SU-DHL-6 (cell line): ENCODE data around the gene CLTCL1.

Experiments used
- H2AFZ ChIP-seq: fragments of 200-600 bp; sonication (generic); 2 replicates; pipeline ENCODE4 v1.6.1; 2014; ENCODE audit warnings: low read depth, mild to moderate bottlenecking, moderate library complexity, mixed read lengths, antibody characterized with exemption, low read length; ENCODE audit not compliant: severe bottlenecking
- H3F3A ChIP-seq: fragments of 200-600 bp; shearing (Covaris generic); 2 replicates; pipeline ENCODE4 v1.6.0; 2016; ENCODE audit warnings: antibody characterized with exemption, mild to moderate bottlenecking; ENCODE audit not compliant: insufficient read depth
- H3K27ac ChIP-seq: fragments of 200-600 bp; sonication (generic); 2 replicates; pipeline ENCODE4 v1.5.1; 2016; ENCODE audit warnings: low read depth, mild to moderate bottlenecking, low read length, moderate library complexity, mixed read lengths
- H3K27me3 ChIP-seq: fragments of 200-600 bp; sonication (generic), shearing (Covaris generic); 2 replicates; pipeline ENCODE4 v1.6.0; 2014; ENCODE audit warnings: mild to moderate bottlenecking, low read length
- H3K36me3 ChIP-seq: fragments of 200-600 bp; sonication (generic); 2 replicates; pipeline ENCODE4 v1.6.1; 2014; ENCODE audit warnings: mild to moderate bottlenecking, low read length, mixed read lengths
- H3K4me2 ChIP-seq: fragments of 300-600, 200-600 bp; shearing (Covaris generic), sonication (generic); 2 replicates; pipeline ENCODE4 v1.6.0; 2014; ENCODE audit warnings: low read length, low read depth, mild to moderate bottlenecking; ENCODE audit not compliant: poor library complexity, severe bottlenecking
- H3K4me3 ChIP-seq: fragments of 200-600 bp; sonication (generic); 2 replicates; pipeline ENCODE4 v1.5.1; 2014; ENCODE audit warnings: antibody characterized with exemption, low read length, mild to moderate bottlenecking, mixed read lengths; ENCODE audit not compliant: insufficient read depth, poor library complexity, severe bottlenecking
- H3K79me2 ChIP-seq: fragments of 200-600 bp; sonication (generic); 2 replicates; pipeline ENCODE4 v1.6.1; 2014; ENCODE audit warnings: mild to moderate bottlenecking, low read length, moderate library complexity; ENCODE audit not compliant: insufficient read depth
- H3K9ac ChIP-seq: fragments of 200-600 bp; sonication (generic); 2 replicates; pipeline ENCODE4 v1.7.0; 2014; ENCODE audit warnings: mild to moderate bottlenecking, low read length
- H3K9me2 ChIP-seq: fragments of 200-600 bp; sonication (generic); replicated peaks from 2 replicates; pipeline ENCODE4 v1.6.1; 2014; ENCODE audit warnings: low read length; ENCODE audit not compliant: insufficient read depth
- H3K9me3 ChIP-seq: fragments of 200-600 bp; sonication (generic); 2 replicates; pipeline ENCODE4 v1.6.1; 2014; ENCODE audit warnings: low read length, mixed read lengths; ENCODE audit not compliant: insufficient read depth
- H4K20me1 ChIP-seq: fragments of 200-600 bp; sonication (generic); 2 replicates; pipeline ENCODE4 v1.6.1; 2014; ENCODE audit warnings: low read depth, mild to moderate bottlenecking, antibody characterized with exemption, low read length, moderate library complexity, mixed read lengths
- EZH2phosphoT487 ChIP-seq: fragments of 200-600 bp; sonication (generic), shearing (Covaris generic); conservative IDR thresholded peaks from 2 replicates; pipeline ENCODE4 v1.6.1; 2018; ENCODE audit warnings: mild to moderate bottlenecking, antibody characterized with exemption, low read length, moderate library complexity, mixed read lengths
- TF ChIP-seq, protein P1 (sequence below): fragments of 200-600 bp; sonication (generic); IDR thresholded peaks from one replicate; pipeline ENCODE4 v1.5.1; 2017; ENCODE audit warnings: antibody characterized with exemption, mild to moderate bottlenecking, low read length, moderate library complexity; ENCODE audit not compliant: insufficient read depth, poor library complexity, severe bottlenecking

Gene CLTCL1

DNA sequence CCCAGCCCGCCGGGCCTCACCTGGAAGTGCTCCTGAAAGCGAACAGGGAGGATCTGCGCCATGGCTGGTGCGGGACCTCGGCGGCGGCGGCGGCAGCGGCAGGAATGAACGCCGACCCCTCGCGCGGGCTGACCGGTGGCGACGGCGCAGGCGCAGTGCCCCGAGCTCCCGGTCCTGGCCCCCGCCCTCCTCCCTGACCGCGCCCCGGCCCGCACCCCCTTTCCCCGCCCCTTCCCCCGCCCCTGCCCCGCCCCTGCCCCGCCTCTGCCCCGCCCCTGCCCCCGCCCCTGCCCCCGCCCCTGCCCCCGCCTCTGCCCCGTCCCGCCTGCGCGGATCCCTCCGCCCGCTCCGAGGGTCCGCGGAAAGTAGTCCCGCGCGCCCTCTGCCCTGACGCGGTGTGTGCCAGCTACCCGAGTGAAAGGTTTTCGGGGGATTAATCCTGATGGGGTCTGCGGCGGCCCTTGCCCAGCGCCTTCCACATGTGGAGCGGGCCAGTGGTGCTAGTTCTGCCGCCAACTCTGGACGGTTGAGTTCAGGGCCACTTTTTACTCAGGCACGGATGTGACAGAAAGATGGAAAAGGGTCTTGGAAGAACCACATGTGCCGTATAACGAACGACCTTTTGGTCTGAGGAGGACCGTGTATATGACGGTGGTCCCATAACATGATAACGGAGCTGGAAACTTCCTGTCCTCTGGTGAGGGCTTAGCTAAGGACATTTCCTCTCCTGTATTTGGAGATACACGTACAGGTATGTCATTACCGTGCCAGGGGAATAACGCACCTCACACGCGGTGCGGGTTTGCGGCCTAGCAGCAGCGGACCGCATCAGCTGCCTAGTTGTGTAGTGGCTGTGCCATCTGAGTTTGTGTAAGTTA lies at the start of gene CLTCL1:
Gene CLTCL1, minus strand, starts transcription at position 140 of the 878 bp plus-strand sequence. Its CDS starts 78 bp downstream, at position 62.
- H4K20me1 ChIP-seq: no peaks in the 10 kb centered on the region
- no peaks in the 10 kb centered on the region for H3K27me3 ChIP-seq
- TF ChIP-seq, protein P1, sequence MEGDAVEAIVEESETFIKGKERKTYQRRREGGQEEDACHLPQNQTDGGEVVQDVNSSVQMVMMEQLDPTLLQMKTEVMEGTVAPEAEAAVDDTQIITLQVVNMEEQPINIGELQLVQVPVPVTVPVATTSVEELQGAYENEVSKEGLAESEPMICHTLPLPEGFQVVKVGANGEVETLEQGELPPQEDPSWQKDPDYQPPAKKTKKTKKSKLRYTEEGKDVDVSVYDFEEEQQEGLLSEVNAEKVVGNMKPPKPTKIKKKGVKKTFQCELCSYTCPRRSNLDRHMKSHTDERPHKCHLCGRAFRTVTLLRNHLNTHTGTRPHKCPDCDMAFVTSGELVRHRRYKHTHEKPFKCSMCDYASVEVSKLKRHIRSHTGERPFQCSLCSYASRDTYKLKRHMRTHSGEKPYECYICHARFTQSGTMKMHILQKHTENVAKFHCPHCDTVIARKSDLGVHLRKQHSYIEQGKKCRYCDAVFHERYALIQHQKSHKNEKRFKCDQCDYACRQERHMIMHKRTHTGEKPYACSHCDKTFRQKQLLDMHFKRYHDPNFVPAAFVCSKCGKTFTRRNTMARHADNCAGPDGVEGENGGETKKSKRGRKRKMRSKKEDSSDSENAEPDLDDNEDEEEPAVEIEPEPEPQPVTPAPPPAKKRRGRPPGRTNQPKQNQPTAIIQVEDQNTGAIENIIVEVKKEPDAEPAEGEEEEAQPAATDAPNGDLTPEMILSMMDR: no peak
- no peak for TF ChIP-seq EZH2phosphoT487
- H3K4me2 ChIP-seq: peak within 1 kb of the TSS; percentile 65
- no peaks in the 10 kb centered on the region for H3K36me3 ChIP-seq
- no peaks in the 10 kb centered on the region for H3K79me2 ChIP-seq
- no peaks in the 10 kb centered on the region for H3F3A ChIP-seq
- H3K9ac ChIP-seq: peak within 1 kb of the TSS; percentile 71
- no peaks in the 10 kb centered on the region for H3K9me3 ChIP-seq
- H3K27ac ChIP-seq: no peak within 1 kb of the TSS
- H3K9me2 ChIP-seq: no peaks in the 10 kb centered on the region
- peak within 1 kb of the TSS; percentile 99 for H2AFZ ChIP-seq
- peak within 1 kb of the TSS; percentile 87 for H3K4me3 ChIP-seq

GRCh38 chr22:19337137-19337536 lies 45.6 kb upstream of the CLTCL1 start:
- no peaks in the 10 kb centered on the region for H3K27me3 ChIP-seq
- H4K20me1 ChIP-seq: no peaks in the 10 kb centered on the region
- no peaks in the 10 kb centered on the region for H3K9me3 ChIP-seq
- H3K4me3 ChIP-seq: no peak overlapping the region
- H3K9ac ChIP-seq: no peak overlapping the region
- H3K4me2 ChIP-seq: no peak overlapping the region
- H3K79me2 ChIP-seq: no peaks in the 10 kb centered on the region
- no peak overlapping the region for H2AFZ ChIP-seq
- no peaks in the 10 kb centered on the region for H3K9me2 ChIP-seq
- no peak overlapping the region for H3K27ac ChIP-seq
- H3F3A ChIP-seq: no peaks in the 10 kb centered on the region
- peaks cover 14% of the 10 kb centered on the region; the same call in 1 of the 2 replicates for H3K36me3 ChIP-seq
- TF ChIP-seq, protein P1: no peak

GRCh38 chr22:19336133-19337075 lies 44.9 kb upstream of the CLTCL1 start:
- H3K36me3 ChIP-seq: peaks cover 14% of the 10 kb centered on the region; the same call in 1 of the 2 replicates
- no peak overlapping the region for H3K9ac ChIP-seq
- no peaks in the 10 kb centered on the region for H3K27me3 ChIP-seq
- H3K9me3 ChIP-seq: no peaks in the 10 kb centered on the region
- H3K79me2 ChIP-seq: no peaks in the 10 kb centered on the region
- no peak overlapping the region for H3K4me3 ChIP-seq
- no peak for TF ChIP-seq EZH2phosphoT487
- TF ChIP-seq, protein P1: no peak
- H3K4me2 ChIP-seq: no peak overlapping the region
- H3K27ac ChIP-seq: no peak overlapping the region
- H3F3A ChIP-seq: no peaks in the 10 kb centered on the region
- no peaks in the 10 kb centered on the region for H4K20me1 ChIP-seq
- H2AFZ ChIP-seq: no peak overlapping the region
- no peaks in the 10 kb centered on the region for H3K9me2 ChIP-seq
